ENCODE data around the gene TRIL. TPM values are rescaled to one million over a fixed set of nuclear protein-coding genes. Genes with fewer than 3 reads are reported as not detected.

TRIL gene
- polyA plus RNA-seq, 12 donors, result 23.0 to 44.7 (median 32.8) TPM; not detected in 1

DNA sequence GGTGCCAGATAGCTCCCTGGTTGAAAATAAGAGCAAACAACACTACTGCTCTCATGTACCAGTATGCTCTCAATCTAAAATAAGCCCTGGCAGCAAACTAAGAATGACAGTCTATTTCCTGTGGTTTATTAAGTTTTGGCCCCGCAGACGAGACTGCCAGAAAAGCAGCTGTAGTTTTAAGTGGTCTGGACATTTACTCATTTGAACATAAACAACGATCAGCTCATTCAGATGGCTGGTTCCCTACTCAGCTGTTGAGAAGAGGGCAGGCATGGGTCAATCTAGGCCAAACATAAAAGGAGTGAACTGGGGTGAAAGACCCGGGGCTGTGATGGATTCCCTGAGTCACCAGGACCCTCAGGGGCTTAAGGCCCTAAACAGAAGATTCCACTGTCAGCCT is 4.5 kb downstream of the TRIL start:
- DNase-seq, result no peak

DNA sequence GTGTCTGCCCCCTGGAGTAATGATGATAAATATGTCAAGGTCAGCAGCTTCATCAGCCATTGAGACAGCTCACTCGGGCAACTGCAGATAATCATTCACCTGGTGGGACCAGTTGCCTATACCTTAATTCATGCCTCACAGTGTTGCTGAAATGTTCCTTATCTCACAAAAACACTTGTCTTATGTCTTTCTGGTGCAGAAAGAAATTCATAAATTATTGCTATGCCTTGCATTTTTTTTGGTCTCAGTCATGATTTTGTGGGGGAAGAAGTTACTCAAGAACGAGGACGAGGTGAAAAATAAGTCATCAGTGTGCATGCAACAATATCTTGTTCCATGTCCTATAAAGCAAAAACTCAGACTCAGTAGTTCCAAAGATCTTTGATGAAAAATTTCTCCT is 16.0 kb downstream of the TRIL start:
- no peak for DNase-seq

DNA sequence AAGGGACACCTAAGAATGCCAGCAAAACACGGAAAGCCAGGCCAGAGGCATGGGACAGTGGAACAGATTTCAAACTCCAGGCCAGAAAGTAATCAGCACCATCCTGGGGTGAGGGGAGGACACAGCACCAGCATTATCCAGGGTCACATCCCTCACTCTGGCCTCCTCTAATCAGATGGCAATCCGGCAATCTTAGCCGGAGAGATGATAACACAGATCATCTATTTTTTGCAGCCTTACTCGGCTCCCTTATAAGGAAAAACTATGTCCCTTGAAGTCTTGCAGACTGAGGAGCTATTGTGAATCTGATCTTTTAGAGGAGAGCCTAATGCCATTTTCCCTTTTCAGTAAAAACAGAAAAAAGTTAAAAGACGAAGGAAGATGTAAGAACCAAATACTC is 16.5 kb downstream of the TRIL start:
- DNase-seq, result no peak

DNA sequence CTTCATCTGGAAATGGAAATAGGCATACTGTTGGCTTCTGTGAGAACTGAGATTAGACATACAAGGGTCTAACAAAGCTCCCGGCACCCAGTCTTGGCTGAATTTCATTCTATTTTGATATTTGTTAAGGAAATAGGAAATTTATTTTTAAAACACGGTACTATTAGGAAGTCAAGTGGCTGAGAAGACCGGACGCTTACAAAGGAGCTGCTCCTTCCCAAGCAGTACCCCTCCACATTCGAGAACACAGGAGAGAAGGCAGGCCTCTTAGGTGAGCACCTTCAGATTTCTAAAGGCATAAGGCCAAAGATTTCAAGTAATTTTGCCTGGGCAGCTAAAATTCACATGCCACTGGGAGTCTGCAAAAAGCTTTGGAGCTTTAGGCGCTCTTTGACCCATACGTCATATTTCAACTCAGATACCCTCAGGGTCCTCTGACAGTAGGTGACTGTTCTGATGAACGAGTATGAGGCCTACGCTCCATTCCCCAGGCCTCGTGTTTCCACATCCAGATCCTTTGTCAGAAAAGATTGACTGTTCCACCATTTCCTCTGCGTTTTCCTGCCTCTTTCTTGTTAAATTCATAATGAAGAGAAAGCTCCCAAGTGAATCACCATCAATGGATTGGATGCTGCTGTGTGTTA is 17.3 kb downstream of the TRIL start:
- no peak for DNase-seq

GRCh38 chr7:28939844-28940544 is 18.1 kb downstream of the TRIL start:
- peak; percentile 61 for DNase-seq

DNA sequence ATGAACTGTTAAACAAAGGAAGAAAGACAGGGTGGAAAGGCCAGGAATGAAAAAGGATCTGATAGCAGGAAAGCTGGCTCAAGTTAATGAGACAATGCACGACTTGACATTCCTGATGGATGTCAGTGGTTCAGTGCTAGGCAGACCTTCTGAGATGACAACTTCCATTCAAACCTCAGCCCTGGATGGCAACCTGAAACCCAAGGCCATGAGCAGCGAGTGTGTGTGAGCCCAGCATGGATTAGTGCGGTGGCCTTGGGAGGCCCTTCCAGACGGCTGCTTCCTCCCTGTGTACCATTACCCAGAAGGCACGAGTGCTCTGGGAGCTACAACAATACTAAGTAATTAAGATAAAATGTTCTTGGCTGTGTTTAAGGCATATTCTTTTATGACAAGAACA is 18.8 kb downstream of the TRIL start:
- no peak for DNase-seq

- DNase-seq, result no peak
Observed at GRCh38 chr7:28937619-28938018, 20.5 kb downstream of the TRIL start.

- no peak for DNase-seq
Observed at GRCh38 chr7:28937103-28937502, 21.0 kb downstream of the TRIL start.

GRCh38 chr7:28933846-28934320 is 24.2 kb downstream of the TRIL start:
- no peak for DNase-seq

GRCh38 chr7:28931565-28931964 is 26.6 kb downstream of the TRIL start:
- DNase-seq, result no peak

GRCh38 chr7:28926871-28927597 is 31.1 kb downstream of the TRIL start:
- DNase-seq, result peak; percentile 91

DNA sequence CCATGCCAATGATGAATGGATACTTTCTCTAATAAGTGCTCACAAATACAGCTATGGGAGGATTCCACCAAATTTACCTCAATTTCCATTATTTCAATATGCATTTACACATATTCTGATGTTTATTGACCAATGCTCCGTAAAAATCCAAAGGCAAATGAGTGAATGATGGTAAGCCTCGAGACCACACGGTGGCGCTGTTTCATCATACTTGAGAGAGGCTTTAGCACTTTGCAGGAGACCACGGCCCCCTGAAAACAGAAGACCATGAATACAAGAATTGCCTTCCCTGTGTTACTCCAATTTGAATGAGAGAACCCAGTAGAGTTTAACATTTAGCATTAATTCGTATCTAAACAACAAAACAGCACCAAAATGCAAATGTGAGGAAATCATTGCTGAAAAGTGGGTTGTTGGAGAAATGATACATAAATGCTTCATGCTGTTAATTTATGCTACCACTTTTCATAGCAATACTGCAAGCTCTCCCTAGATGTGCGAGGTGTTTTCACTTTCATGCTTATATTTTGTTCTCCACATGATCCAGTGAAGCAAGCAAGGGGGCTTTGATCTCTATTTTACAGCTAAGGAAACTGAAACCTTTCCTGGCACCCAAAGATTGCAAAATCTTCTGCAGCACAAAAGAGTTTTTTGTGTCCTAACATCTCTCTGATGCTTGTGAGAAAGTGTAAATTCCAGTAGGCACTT is 35.4 kb downstream of the TRIL start:
- peak; percentile 82 for DNase-seq

GRCh38 chr7:28921822-28922221 is 36.3 kb downstream of the TRIL start:
- DNase-seq, result peak; percentile 70

GRCh38 chr7:28920424-28920823 is 37.7 kb downstream of the TRIL start:
- no peak for DNase-seq

DNA sequence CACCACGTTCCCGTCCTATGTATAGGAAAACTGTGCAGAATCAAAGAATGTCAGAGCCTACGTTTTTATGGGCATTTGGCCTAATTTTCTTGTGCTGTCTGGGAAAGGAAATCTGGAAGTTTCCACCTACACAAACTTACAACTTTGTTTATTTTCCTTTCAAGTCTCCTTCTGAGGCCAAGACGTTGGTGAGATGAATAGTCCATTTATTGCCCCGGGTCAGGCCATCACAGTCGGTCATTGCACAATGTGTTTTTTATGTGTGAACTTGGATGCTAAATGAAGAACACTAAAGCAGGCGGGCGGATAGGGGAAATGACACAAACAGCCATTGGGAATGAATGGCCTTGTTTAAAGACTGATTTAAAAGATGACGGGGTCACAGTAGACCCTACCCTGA is 38.6 kb downstream of the TRIL start:
- DNase-seq, result no peak

DNA sequence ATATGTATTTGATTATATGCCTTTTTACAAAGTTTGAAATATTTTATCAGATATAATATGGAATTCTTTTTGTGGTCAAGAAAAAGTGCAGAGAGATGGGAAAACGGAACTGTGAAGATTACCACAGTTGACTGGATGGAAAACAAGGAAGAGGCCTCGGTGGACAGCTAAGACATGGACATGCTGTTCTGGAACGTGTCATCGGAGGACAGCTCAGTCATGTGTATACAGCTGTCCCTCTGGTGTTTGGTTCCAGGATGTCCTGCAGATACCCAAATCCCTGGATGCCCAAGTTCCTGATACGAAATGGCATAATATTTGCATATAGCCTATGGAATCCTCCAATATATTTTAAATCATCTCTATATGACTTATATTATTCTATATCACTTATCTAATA is 49.4 kb downstream of the TRIL start:
- no peak for DNase-seq

DNA sequence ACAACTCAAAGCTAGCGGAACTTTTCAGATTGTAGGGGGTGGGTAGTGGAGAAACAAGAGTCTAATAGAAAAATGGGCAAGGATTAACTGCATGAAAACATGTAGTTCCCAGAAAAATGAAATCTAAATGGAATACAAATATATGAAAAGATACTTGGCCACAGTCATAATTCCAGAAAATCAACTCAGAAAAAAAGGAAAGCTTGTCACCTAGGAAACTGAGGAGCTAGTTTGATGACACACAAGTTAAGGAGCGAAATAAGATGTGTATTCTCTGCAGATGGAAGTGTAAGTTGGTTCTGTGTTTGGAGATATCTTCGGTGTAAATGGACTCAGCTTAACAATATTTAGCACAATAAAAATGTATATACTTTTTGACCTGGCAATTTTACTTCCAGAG is 52.7 kb downstream of the TRIL start:
- DNase-seq, result no peak

DNA sequence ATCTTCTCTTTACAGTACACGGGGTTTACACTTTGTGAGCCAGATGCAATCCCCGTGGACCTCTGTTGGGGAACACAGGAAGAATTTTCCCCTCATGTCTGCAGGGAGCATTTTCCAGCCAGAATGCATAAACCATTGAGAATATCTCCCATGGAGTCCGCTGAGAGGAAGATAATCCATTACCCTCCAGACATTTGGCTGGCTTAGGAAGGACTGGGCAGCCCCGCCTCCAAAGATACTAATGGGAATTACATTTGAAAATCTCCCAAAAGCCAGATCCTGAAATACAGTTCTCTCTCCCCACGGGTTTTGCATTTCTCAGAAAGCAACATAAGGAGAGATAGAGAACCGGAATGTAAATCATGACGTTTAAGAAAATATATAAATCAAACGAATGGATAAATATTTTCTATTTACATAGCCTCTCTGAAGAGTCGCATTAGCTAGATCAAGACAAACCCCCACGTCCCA is 53.5 kb downstream of the TRIL start:
- peak; percentile 40 for DNase-seq

DNA sequence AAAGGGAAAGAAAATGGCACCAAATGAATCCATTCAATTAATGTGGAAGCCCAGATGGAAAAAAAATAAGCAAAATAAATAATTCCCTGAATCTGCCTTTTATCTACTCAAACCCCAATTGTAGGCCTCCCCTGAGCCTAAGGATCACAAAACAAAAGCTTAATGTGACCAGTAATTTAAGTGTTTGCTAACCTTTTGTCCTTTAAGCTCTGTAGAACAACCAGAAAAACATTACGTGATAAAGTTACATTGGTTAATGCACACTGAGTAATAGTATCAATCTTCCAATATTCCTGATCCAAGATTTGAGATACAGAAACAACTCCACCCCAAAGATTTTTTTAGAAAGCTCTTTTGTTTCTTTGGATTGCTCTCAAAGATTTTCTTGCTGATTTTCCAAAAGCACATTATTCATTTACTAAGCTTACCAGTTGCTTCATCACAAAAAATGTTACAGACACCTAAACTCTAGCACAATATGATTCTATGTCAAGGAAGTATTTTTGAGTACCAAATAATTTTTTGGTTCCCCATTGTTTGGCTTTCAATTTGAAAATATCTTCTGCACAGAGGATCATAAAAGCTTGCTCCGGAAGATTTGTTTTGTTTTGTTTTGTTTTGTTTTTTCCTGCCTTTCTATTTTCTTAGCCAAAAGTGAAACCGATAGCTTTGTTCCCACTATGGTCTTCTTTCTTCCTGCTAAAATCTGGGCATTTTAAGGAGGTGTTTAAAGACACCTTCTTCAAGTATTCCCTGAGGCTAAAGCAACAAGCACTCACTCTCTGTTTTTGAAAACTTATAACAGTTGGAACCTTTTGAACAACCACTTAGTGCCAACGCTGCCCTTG is 54.2 kb downstream of the TRIL start:
- no peak for DNase-seq

All from muscle of arm (tissue), 12 donors.